Ovary (tissue), 9 donors: ENCODE results near the gene NAB2. TPM values are rescaled to one million over a fixed set of nuclear protein-coding genes. Genes with fewer than 3 reads are reported as not detected.
A peak's percentile ranks its signal among the peaks of the same experiment; 100 is the strongest.

Experiments
- DNase-seq, 5 donors: peaks; one replicate each; pipeline ENCODE4 v3.0.0-alpha.2; 2019 to 2020
- H3K27ac ChIP-seq, 2 donors: fragments of 200-600 bp; one replicate each; pipeline versions ENCODE4 v1.5.1 to v1.8.0; 2019 to 2022
- H3K27me3 ChIP-seq: fragments of 200-600 bp; one replicate; pipeline ENCODE4 v1.8.0; 2022
- H3K36me3 ChIP-seq: fragments of 200-600 bp; sonication (generic); one replicate; pipeline ENCODE4 v1.5.1; 2019
- H3K4me1 ChIP-seq: one replicate; pipeline ENCODE4 v1.8.1; 2013; ENCODE audit warnings: mild to moderate bottlenecking, moderate library complexity; ENCODE audit not compliant: insufficient read depth
- H3K4me3 ChIP-seq: fragments of 200-600 bp; sonication (generic); one replicate; pipeline ENCODE4 v1.5.1; 2017
- H3K9me3 ChIP-seq, 2 donors: fragments of 200-600 bp in 1 of 2; sonication (generic) in 1 of 2; one replicate each; pipeline versions ENCODE4 v1.5.1 to v1.8.1; 2013 to 2019; ENCODE audit warnings: mild to moderate bottlenecking in 1 of 2, moderate library complexity in 1 of 2
- EP300 ChIP-seq: sonication (generic); formaldehyde crosslinking; IDR thresholded peaks from one replicate; pipeline ENCODE4 v1.6.1; 2017; ENCODE audit warnings: antibody characterized with exemption
- POLR2A ChIP-seq: fragments of 450-650 bp; IDR thresholded peaks from one replicate; pipeline ENCODE4 v1.6.1; 2017; ENCODE audit warnings: antibody characterized with exemption, mild to moderate bottlenecking, moderate library complexity
- WGBS, 3 donors: extraction: QIAGEN DNeasy Blood & Tissue Kit in 1 of 3; methylation state at CpG; one replicate each; pipeline versions ENCODE4 v1.1.5 to v1.1.7; 2013 to 2017; 5-methylcytosine and 5-hydroxymethylcytosine counted together
- intact Hi-C, 4 donors: fragments of 100-400 bp; cut with DNase I; formaldehyde crosslinking; loops; one replicate each; pipeline versions ENCODE4 v1.11.0 to v1.15.1; 2022 to 2023
- polyA plus RNA-seq, 2 donors: library from polyadenylated mRNA; stranded (reverse); fragments of 200-250 nt in 1 of 2; fragments of 350-450 nt in 1 of 2; fragmentation: Illumina TruSeq in 1 of 2; extraction: RNeasy Lipid Tissue Mini Kit (QIAGEN cat#74804) in 1 of 2; gene quantifications; one replicate each; pipeline ENCODE4 v1.2.3, GENCODE V29; 2013 to 2014
- total RNA-seq, 7 donors: library from RNA; depleted of rRNA in 2 of 7; stranded (reverse); fragments of >200 nt in 2 of 7; fragmentation: NEBNext Ultra II Directional in 3 of 7; extraction: Animal tissue kit (Norgen Biotek cat#: 25700) in 3 of 7; gene quantifications; one replicate each; pipeline versions ENCODE4 v1.1.0 to v1.2.4, GENCODE V29; 2016 to 2023
- TF ChIP-seq, protein P1 (sequence below), 3 donors: fragments of 450-650 bp in 2 of 3; fragments of 200-600 bp in 1 of 3; IDR thresholded peaks; one replicate each; pipeline versions ENCODE4 v1.5.1 to v1.8.0; 2016 to 2022; ENCODE audit warnings: antibody characterized with exemption in 3 of 3, mild to moderate bottlenecking in 1 of 3
- donor health status: DM: no; HTN: no; CAD: no; lungs with moderate emphysema.
- donor health status: DM: no; HTN: no; CAD: no.
- donor health status: Bipolar disorder and iron deficiency.
- donor health status: DM: yes; HTN: yes; CAD: no.
- donor health status: DM: no; HTN: no; CAD: no.
- donor health status: DM: yes; HTN: yes; CAD: no.

The NAB2 gene
- total and polyA plus RNA-seq, 9 donors, result 27.5 to 103 (median 47.4) TPM

DNA sequence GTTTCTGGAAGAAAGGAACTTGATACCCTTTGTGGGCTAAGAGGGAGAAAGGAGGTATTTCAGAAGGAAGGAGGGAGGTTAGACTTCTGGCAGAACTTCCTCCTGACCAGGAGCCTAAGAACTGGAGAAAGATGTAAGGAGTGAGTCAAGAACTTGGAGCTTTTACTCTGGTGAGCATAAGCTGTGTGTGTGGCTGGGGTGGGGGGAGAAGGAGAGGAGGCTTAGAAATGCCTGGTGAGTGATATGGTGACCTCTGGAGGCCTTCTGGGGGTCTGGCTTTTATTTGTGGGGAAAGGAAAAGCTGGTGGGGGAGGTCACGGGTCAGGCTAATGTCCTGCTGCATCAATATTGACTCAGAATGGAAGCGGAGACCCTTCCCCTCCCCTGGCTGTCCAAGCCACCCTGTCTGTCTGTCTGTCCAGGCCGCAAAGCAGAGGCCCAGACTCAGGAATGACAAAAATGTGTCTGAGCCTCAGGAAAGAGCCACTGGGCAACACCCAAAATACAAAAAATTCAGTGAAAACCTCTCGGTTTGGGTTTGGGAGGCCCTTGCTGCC lies 44.2 kb downstream of the NAB2 start:
- 14 to 33% (median 29%) methylated on average over 4 of the region's 4 CpGs for WGBS, 3 donors
- intact Hi-C loops, result no loop called here
- DNase-seq, result no peak

DNA sequence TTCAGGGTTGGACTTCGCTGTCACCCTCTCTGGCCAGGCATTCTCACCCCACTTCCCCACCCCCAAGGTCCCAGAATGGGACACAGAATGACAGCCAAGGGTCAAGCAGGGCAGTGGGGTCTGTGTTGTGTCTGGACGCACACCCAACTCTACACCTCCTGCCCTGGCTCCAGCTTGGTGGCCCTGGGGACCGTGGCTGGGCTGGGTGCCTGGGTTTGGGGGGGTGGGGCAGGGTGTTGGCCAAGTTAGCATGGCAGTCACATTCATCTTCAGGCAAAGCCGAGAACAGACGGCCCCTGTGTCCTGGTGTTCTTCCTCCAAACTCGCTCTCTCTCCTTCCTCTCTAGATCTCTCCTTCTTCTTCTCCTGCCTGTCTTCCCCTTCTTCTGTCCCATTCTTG lies 45.0 kb downstream of the NAB2 start:
- H3K4me3 ChIP-seq, result no peak overlapping the region
- DNase-seq, result no peak
- intact Hi-C loops, result no loop called here
- H3K27ac ChIP-seq, result peak overlapping the region; percentile 24 to 78
- H3K27me3 ChIP-seq, result no peaks in the 10 kb centered on the region
- no peak for TF ChIP-seq POLR2A
- TF ChIP-seq, protein P1, sequence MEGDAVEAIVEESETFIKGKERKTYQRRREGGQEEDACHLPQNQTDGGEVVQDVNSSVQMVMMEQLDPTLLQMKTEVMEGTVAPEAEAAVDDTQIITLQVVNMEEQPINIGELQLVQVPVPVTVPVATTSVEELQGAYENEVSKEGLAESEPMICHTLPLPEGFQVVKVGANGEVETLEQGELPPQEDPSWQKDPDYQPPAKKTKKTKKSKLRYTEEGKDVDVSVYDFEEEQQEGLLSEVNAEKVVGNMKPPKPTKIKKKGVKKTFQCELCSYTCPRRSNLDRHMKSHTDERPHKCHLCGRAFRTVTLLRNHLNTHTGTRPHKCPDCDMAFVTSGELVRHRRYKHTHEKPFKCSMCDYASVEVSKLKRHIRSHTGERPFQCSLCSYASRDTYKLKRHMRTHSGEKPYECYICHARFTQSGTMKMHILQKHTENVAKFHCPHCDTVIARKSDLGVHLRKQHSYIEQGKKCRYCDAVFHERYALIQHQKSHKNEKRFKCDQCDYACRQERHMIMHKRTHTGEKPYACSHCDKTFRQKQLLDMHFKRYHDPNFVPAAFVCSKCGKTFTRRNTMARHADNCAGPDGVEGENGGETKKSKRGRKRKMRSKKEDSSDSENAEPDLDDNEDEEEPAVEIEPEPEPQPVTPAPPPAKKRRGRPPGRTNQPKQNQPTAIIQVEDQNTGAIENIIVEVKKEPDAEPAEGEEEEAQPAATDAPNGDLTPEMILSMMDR (IDR thresholded peaks at IDR 0.05), result no peak
- no peak for TF ChIP-seq EP300
- H3K9me3 ChIP-seq, result no peaks in the 10 kb centered on the region
- H3K36me3 ChIP-seq, result no peaks in the 10 kb centered on the region
- WGBS, 3 donors, result 35 to 44% (median 35%) methylated on average over 6 of the region's 6 CpGs
- peaks cover 41% of the 10 kb centered on the region for H3K4me1 ChIP-seq

More for the DNA sequence above, 44.2 kb downstream of the NAB2 start:
- Histone ChIP-seq H3K27me3 (no peaks in the 10 kb centered on the region), H3K4me3 (peak overlapping the region; percentile 6), H3K4me1 (peaks cover 34% of the 10 kb centered on the region), H3K27ac (peak overlapping the region; percentile 47 to 78), H3K36me3 (no peaks in the 10 kb centered on the region), H3K9me3 (no peaks in the 10 kb centered on the region)
- TF ChIP-seq, protein P1 (IDR thresholded peaks at IDR 0.05), result no peak
- TF ChIP-seq EP300, result no peak
- no peak for TF ChIP-seq POLR2A

DNA sequence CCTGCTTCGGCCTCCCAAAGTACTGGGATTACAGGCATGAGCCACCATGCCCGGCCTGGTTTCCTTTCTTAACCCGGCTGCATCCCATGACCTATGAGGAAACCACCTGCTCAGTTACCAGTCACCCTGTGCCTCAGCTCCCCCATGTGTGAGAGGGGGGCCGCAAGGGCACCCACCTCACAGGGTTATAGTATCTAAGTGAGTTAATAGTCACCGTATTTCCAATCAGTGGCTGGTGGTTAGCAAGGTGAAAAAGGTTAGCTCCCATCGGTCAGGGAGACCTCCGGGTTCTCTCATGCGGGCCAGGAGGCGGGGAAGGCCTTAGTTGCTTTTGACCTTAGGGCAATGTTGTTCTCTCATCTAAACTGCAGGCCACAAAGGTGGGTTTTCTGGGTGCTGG lies 46.0 kb downstream of the NAB2 start:
- WGBS, 3 donors, result 39 to 53% (median 41%) methylated on average over 9 of the region's 9 CpGs

DNA sequence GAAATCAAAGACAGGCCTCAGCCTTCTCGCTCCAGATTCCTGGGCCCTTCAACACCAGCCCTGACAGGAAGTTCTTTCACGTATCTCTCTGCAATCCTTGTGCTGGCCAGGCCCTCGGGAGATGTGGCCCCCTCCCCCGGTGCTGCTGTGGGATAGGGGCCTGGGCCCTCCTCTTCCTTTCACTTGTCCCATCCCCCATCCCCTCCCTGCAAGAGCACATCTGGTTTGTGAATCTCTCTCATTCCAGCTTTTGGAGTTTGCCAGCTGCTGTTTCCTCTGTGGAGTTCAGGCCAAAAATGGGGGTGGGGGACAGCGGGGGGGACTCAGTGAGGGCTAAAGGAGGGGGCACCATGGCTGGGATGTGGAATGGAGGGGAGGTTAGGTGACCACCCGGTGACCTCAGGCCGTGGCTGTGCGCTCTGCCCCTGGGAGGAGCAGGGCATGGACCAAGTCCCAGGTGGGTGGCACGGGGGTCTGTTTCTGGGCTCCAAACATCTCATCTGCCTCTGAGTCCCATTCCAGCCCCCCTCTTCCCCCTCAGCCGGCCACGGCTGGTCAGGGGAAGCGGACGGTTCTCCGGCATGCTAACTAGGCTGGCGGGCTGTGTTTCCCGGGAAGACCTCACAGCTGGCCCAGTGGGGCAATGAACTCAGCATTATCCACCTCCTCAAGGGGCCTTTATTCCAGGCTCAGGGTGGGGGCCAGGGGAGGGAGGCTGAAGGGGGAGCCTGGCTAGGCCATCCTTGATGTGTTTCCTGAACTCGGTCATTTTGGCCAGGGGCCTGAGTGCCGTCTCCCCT lies 46.8 kb downstream of the NAB2 start:
- no peak for TF ChIP-seq EP300
- no peak for TF ChIP-seq POLR2A
- TF ChIP-seq, protein P1 (IDR thresholded peaks at IDR 0.05), result no peak
- 5 to 13% (median 8%) methylated on average over 18 of the region's 18 CpGs for WGBS, 3 donors
- H3K36me3 ChIP-seq, result no peaks in the 10 kb centered on the region
- intact Hi-C loops, result no loop called here
- H3K27me3 ChIP-seq, result no peaks in the 10 kb centered on the region
- H3K27ac ChIP-seq, result peak overlapping the region; percentile 78 to 83
- H3K4me3 ChIP-seq, result peak overlapping the region; percentile 11
- peaks cover 45% of the 10 kb centered on the region for H3K4me1 ChIP-seq
- peak; percentile 80 to 87 (median 84) for DNase-seq
- no peaks in the 10 kb centered on the region for H3K9me3 ChIP-seq

More for the DNA sequence above, 46.0 kb downstream of the NAB2 start:
- no peaks in the 10 kb centered on the region for H3K36me3 ChIP-seq
- peak overlapping the region; percentile 78 to 83 for H3K27ac ChIP-seq
- DNase-seq, result peak in 1 of 5 donors; percentile 37
- TF ChIP-seq, protein P1 (IDR thresholded peaks at IDR 0.05), result no peak
- TF ChIP-seq POLR2A, result no peak
- no peak for TF ChIP-seq EP300
- H3K27me3 ChIP-seq, result no peaks in the 10 kb centered on the region
- H3K9me3 ChIP-seq, result no peaks in the 10 kb centered on the region
- H3K4me1 ChIP-seq, result peaks cover 46% of the 10 kb centered on the region
- intact Hi-C loops, result no loop called here
- H3K4me3 ChIP-seq, result no peak overlapping the region
